Activated CD8-positive, alpha-beta T cell treated with anti-CD3 and anti-CD28 coated beads for 36 hours (primary cell): ENCODE data around the gene ANK3. TPM values are rescaled to one million over a fixed set of nuclear protein-coding genes. Genes with fewer than 3 reads are reported as not detected.

Experiments used
- ATAC-seq: fragments of 200-7000 bp; cut with Tn5 transposase; one replicate; pipeline ENCODE4 v1.10.0; 2021; ENCODE audit warnings: mild to moderate bottlenecking, moderate library complexity
- CTCF ChIA-PET: fragments of 350-600 bp; sonication (Branson Sonifier 250); formaldehyde crosslinking; loops from one replicate; lab custom pipeline; 2021; ENCODE audit warnings: antibody characterized with exemption; lab: Charles Lee
- POLR2A ChIA-PET: fragments of 350-600 bp; sonication (Branson Sonifier 250); formaldehyde crosslinking; loops from one replicate; lab custom pipeline; 2021; ENCODE audit warnings: antibody characterized with exemption; lab: Charles Lee
- DNase-seq: peaks from one replicate; pipeline ENCODE4 v3.0.0-alpha.2; 2020
- H3K27ac Mint-ChIP-seq: one replicate; pipeline ENCODE4 v1.8.0; 2021; ENCODE audit warnings: mild to moderate bottlenecking, mixed read lengths
- H3K27me3 Mint-ChIP-seq: one replicate; pipeline ENCODE4 v1.8.0; 2021; ENCODE audit warnings: mixed read lengths
- H3K36me3 Mint-ChIP-seq: one replicate; pipeline ENCODE4 v1.8.0; 2021; ENCODE audit warnings: low read depth, mixed read lengths
- H3K4me1 Mint-ChIP-seq: one replicate; pipeline ENCODE4 v1.8.0; 2021; ENCODE audit warnings: low read depth, mixed read lengths
- H3K4me3 Mint-ChIP-seq: one replicate; pipeline ENCODE4 v1.8.0; 2021; ENCODE audit warnings: mild to moderate bottlenecking, moderate library complexity, mixed read lengths
- H3K9me3 Mint-ChIP-seq: one replicate; pipeline ENCODE4 v1.8.0; 2021; ENCODE audit warnings: mixed read lengths
- intact Hi-C: fragments of 100-400 bp; cut with micrococcal nuclease; formaldehyde crosslinking; loops from one replicate; pipeline ENCODE4 v1.10.0; 2022
- total RNA-seq, 2 experiments: library from RNA; stranded (reverse); gene quantifications; one replicate each; pipeline ENCODE4 v1.2.3, GENCODE V29; 2021
- TF ChIP-seq, protein P1 (sequence below): fragments of 200-600 bp; IDR thresholded peaks from one replicate; pipeline ENCODE4 v1.8.0; 2022; ENCODE audit warnings: antibody characterized with exemption, mild to moderate bottlenecking

ANK3 gene
- total RNA-seq, 2 experiments from 2014 or later: 10.3 to 12.0 TPM

GRCh38 chr10:60149003-60149402 lies 240.7 kb downstream of the ANK3 start:
- TF ChIP-seq, protein P1, sequence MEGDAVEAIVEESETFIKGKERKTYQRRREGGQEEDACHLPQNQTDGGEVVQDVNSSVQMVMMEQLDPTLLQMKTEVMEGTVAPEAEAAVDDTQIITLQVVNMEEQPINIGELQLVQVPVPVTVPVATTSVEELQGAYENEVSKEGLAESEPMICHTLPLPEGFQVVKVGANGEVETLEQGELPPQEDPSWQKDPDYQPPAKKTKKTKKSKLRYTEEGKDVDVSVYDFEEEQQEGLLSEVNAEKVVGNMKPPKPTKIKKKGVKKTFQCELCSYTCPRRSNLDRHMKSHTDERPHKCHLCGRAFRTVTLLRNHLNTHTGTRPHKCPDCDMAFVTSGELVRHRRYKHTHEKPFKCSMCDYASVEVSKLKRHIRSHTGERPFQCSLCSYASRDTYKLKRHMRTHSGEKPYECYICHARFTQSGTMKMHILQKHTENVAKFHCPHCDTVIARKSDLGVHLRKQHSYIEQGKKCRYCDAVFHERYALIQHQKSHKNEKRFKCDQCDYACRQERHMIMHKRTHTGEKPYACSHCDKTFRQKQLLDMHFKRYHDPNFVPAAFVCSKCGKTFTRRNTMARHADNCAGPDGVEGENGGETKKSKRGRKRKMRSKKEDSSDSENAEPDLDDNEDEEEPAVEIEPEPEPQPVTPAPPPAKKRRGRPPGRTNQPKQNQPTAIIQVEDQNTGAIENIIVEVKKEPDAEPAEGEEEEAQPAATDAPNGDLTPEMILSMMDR: no peak
- DNase-seq (no peak), ATAC-seq (no peak)
- H3K4me1 Mint-ChIP-seq: no peaks in the 10 kb centered on the region
- no peak overlapping the region for H3K27ac Mint-ChIP-seq
- intact Hi-C loops: no loop called here
- no peak overlapping the region for H3K4me3 Mint-ChIP-seq
- ChIA-PET CTCF (no interaction called here), POLR2A (no interaction called here)
- peaks cover 4% of the 10 kb centered on the region for H3K36me3 Mint-ChIP-seq
- H3K9me3 Mint-ChIP-seq: no peaks in the 10 kb centered on the region
- no peaks in the 10 kb centered on the region for H3K27me3 Mint-ChIP-seq

DNA sequence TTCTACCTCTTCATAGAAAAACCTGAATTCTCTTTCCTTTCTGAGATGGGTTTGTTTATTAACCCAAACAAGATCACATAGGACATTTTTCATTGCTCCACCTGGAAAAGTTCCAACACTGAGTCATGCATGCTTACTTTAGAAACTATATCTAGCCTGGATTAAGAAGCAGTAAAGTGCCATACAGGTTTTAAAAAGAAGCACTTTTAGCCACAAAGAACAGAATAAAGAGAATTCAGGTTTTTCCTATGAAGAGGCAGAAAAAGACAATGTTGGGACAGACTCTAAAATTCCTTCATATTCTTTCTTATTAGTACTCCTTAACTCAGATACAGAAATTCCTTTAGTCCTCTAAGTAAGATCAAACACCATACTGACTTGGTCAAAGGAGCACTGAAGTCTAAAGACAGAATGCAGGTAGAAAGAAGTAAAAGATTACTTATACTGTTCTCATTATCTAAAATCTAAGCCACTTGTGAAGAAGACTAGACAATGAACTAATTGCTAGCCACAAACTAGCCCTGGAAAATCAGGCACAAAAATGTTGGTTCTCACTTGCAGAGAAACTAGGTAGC lies 241.3 kb downstream of the ANK3 start:
- no peak for DNase-seq
- ChIA-PET POLR2A (no interaction called here), CTCF (no interaction called here)
- no peaks in the 10 kb centered on the region for H3K27me3 Mint-ChIP-seq
- no peaks in the 10 kb centered on the region for H3K9me3 Mint-ChIP-seq
- H3K36me3 Mint-ChIP-seq: peaks cover 4% of the 10 kb centered on the region
- H3K4me3 Mint-ChIP-seq: no peak overlapping the region
- TF ChIP-seq, protein P1: no peak
- no peak overlapping the region for H3K27ac Mint-ChIP-seq
- no peaks in the 10 kb centered on the region for H3K4me1 Mint-ChIP-seq
- intact Hi-C loops: no loop called here
- ATAC-seq: no peak

- intact Hi-C loops: no loop called here
- TF ChIP-seq, protein P1: no peak
- POLR2A ChIA-PET: no interaction called here
- ATAC-seq: no peak
- no peaks in the 10 kb centered on the region for H3K27me3 Mint-ChIP-seq
- CTCF ChIA-PET: no interaction called here
- peaks cover 4% of the 10 kb centered on the region for H3K36me3 Mint-ChIP-seq
- H3K9me3 Mint-ChIP-seq: no peaks in the 10 kb centered on the region
- H3K27ac Mint-ChIP-seq: no peak overlapping the region
- H3K4me1 Mint-ChIP-seq: no peaks in the 10 kb centered on the region
- no peak overlapping the region for H3K4me3 Mint-ChIP-seq
- no peak for DNase-seq
Measured at GRCh38 chr10:60147576-60148265, 242.0 kb downstream of the ANK3 start.

DNA sequence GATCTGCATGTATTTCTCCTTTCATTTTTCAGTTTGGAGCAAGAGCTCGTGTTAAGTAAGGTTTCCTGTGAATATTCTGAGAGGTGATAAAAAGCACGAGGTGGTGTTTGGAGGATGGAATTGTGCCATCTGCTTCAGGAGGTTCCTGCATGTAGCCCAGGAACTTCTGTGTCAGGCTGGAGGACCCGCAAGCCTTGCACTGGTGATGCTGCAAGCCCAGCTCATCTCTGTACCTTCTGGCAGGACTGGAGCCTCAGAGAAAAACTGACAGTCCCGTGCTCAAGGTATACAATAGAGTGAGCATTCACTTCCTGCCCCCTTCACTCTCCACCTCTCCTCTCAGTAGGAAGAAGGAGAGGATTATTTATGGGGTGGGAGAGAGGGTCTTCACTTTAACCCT lies 242.7 kb downstream of the ANK3 start:
- H3K27me3 Mint-ChIP-seq: no peaks in the 10 kb centered on the region
- intact Hi-C loops: no loop called here
- CTCF ChIA-PET: no interaction called here
- H3K4me3 Mint-ChIP-seq: no peak overlapping the region
- ATAC-seq (no peak), DNase-seq (no peak)
- TF ChIP-seq, protein P1: no peak
- no peak overlapping the region for H3K27ac Mint-ChIP-seq
- H3K9me3 Mint-ChIP-seq: no peaks in the 10 kb centered on the region
- POLR2A ChIA-PET: interaction anchor here (0.7 kb wide), 1 partner anchor 145 kb away, joined by 3 read pairs; no protein-coding TSS in a partner anchor
- H3K36me3 Mint-ChIP-seq: peaks cover 4% of the 10 kb centered on the region
- H3K4me1 Mint-ChIP-seq: no peaks in the 10 kb centered on the region

- no peaks in the 10 kb centered on the region for H3K9me3 Mint-ChIP-seq
- POLR2A ChIA-PET: no interaction called here
- H3K4me1 Mint-ChIP-seq: no peaks in the 10 kb centered on the region
- TF ChIP-seq, protein P1: no peak
- CTCF ChIA-PET: no interaction called here
- H3K27ac Mint-ChIP-seq: no peak overlapping the region
- intact Hi-C loops: no loop called here
- no peaks in the 10 kb centered on the region for H3K36me3 Mint-ChIP-seq
- ATAC-seq: no peak
- no peaks in the 10 kb centered on the region for H3K27me3 Mint-ChIP-seq
- no peak overlapping the region for H3K4me3 Mint-ChIP-seq
- no peak for DNase-seq
Measured at GRCh38 chr10:60144099-60144498, 245.6 kb downstream of the ANK3 start.
